ENCODE measurements around the gene PCBP1.
"Not testable (repeated sequence)": the region's sequence is repeated elsewhere in the genome, so short reads cannot be mapped to it uniquely, and the experiment has no call there.

PCBP1 gene

DNA sequence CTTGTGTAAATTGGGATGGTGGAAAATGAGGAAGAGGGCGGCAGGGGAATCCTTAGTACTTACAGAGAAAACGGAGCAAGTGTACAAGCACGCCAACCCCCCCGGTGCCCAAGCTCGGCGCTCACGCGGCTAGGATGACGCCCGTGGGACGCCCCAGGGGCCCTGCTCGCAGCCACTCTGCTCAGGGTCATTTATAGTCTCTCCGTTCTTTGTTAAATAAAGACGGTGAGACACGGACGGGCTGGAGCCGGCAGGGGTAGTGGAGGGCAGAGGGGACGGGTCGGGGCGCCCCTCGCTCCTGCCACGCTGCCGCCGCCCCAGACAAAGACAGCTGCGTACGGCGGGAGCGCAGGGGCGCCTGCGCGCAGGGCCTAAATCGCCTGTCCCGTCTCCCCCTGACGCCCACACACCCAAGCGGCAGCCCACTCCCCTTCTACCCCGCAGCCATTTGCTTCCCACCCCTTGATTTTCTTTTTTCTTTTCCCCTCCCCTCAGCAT, 37.8 kb downstream of the PCBP1 start:
- DNase-seq (ENCODE audit: low read depth in 2 of 2) = peak in 1 of 2 donors; percentile 46

DNA sequence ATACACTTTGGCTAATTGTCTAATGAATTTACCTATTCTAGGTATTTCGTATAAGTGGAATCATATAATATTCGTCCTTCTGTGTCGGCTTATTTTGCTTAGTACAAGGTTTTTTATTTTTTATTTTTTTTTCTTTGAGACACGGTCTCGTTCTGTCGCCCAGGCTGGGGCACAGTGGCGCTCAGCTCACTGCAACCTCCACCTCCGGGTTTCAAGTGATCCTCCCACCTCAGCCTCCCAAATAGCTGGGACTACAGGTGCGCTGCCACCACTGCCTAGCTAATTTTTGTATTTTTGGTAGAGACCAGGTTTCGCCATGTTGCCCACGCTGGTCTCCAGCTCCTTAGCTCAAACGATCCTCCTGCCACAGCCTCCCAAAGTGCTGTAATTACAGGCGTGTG, 38.2 kb downstream of the PCBP1 start:
- DNase-seq (ENCODE audit: low read depth in 2 of 2) = no peak

DNA sequence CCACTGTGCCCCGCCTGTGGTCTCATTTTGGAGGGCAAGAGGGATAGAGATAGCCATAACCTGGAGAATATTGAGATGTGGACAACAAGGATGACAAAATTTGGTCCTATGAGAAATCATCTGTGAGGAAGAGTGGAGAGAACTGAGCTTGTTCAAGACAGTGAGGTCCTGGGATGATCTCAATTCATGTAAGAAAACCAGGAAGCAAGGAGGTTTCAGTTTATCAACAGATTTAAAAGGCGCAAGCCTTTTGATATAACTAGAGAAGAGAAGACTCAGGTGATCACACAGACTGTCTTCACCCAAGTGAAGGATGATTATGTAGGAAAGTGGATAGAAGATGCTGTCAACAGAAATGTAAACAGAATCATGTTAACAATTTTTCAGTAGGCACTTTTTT, 39.1 kb downstream of the PCBP1 start:
- no peak for DNase-seq (ENCODE audit: low read depth in 2 of 2)

DNA sequence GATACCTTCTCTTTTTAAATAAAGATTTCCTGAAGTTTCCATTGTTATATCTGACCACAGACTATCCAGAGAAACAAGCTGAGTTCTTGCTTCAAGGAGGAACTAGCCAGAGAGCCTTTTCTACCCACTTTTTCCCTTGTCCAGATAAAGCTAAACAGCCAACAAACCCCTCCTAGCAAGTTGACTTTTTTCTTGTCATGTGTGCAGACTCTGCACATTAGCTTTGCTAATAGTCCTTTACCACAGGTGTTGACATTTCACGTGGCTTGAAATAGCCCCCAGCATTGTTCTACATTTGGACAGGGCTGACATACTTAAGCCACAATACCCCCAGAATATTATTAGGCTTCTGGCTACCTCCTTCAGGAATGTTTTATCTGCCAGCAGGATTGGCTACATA, 40.7 kb downstream of the PCBP1 start:
- no peak for DNase-seq (ENCODE audit: low read depth in 2 of 2)

DNA sequence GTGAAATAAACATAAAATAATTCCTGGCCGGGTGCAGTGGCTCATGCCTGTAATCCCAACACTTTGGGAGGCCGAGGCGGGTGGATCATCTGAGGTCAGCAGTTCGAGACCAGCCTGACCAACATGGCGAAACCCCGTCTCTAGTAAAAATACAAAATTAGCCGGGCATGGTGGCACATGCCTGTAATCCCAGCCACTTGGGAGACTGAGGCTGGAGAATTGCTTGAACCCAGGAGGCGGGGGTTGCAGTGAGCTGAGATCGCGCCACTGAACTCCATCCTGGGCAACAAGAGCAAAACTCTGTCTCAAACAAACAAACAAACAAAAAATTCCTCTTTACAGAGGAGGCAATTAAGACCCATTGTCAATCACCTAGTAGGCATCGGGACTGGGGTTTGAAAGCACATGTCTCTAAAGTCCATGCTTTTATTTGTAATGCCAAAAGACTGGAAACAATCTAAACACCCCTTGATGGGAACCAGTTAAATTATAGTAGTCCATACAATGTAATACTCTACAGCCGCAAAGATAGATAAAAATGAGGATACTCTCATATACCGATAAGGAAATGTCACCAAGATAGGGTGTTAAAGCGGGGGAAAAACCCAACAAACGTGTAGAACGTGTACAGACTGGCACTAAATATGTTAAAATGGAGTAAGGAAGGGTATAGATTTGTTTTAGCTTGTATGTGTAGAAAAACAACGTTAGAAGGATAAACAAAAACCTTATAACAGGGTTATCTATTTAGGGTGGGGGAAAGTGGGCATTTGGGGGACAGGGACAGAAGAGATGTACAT, 44.3 kb downstream of the PCBP1 start:
- not testable (repeated sequence) for DNase-seq (ENCODE audit: low read depth in 2 of 2)

DNA sequence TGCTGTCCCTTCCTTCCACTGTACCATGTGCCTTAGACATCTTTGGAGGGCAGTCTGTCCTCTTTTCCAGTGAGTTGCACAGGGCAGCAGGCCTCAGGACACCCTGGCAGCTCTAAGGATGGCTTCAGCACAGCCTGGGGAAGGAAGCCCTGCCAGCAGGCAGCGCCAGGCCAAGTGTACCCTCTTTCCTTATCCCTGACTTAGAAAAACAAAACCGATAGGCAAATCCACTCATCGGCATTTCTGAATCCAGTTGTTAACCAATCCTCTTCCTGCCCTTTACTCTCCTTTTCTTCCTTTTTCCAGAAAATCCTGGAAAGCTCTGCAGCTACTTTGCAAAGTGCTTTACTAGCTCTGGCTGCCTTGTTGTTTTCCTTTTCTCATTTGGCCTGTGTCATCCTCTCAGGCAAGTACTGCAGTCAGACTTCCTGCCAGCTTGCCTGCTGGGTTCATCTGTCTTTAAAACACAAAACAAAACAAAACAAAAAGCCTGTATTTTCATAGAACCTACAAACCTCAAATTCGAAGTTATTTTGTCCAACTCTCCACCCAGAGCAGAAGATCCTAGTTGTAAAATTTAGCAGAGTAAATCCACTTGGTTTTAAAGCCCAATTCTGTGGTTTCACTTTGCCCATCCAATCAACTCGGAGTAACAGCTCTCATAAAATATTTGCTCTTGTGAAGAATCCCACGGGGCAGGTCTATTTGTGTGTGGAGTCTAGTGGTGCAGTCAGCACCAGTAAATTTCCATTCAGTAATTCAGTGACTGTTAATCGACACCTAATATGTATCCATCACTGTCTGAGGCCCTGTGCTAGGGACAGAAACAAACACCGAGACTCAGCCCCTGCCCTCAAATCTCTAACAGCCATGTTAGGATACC, 45.2 kb downstream of the PCBP1 start:
- DNase-seq (ENCODE audit: low read depth in 2 of 2) = no peak

DNA sequence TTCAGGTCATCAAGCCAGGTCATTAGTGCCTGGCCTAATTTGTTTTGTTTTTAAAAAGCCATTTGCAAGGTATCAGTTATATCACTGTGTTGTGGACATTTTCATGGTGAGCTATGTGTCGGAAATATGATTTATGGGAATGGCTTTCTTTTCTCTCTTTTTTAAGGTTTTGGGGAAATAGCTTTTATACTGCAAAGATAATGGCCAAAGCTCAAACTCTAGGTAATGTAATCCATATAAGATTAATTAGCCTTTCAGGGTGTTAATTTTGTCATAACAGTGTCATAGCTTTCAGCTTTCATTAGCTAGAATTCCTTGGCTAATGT, 45.8 kb downstream of the PCBP1 start:
- no peak for DNase-seq (ENCODE audit: low read depth in 2 of 2)

DNA sequence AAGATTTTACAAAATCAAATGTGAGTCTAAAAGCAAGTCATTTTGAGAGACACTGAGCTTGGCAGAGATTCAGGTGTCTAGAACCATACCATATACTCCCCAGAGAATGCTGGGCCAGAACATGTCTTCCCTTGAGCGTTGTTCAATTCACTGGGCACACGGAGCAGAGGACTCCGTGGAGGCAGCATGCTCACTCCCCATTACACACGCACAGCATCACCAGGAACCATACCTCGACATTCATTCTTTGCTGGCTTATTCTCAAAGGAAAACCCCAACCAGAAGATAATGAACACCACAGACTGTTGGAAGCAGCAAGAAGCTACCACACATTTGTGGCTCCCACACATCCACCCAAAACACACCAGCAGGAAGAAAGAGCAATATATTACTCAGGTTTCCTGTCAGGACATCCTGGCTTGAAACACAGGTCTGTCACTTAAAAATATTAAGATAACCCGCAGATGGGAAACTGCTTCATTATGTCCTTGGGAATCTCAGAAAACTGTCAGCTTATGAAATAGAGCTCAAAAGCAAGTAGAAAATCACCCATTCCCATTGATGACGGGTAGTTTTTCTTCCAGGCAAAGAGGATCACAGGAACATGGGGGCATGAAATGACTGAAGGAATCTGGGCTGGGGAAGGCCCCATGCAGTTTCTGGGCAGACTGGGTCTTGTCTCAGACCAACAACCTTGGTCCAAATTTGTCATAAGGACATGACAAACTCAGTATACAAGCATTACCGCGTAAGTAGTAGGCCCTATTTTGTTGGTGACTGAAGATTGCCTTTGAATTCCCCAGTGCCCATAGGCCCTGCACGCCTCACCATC, 46.4 kb downstream of the PCBP1 start:
- no peak for DNase-seq (ENCODE audit: low read depth in 2 of 2)

DNA sequence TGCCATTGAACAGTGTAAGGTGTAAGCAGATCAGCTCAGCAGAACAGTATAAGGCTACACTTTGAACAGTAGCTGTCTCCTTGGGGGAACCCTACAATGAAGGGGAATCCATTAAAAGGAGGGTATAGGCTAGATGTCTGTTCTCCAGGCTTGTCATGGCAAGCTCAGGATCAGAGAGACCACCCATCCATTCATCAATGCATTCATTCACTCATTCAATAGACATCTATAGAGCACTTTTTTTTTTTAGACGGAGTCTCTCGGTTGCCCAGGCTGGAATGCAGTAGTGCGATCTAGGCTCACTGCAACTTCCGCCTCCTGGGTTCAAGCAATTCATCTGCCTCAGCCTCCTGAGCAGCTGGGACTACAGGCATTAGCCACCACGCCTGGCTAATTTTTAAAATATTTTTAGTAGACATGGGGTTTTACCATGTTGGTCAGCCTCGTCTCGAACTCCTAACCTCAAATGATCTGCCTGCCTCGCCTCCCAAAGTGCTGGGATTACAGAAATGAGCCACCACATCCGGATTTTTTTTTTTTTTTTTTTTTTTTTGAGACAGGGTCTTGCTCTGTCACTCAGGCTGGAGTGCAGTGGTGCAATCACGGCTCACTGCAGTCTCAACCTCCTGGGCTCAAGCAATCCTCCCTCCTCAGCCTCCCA, 47.2 kb downstream of the PCBP1 start:
- DNase-seq (ENCODE audit: low read depth in 2 of 2) = not testable (repeated sequence)

All from stimulated activated CD8-positive, alpha-beta memory T cell treated with anti-CD3 and anti-CD28 coated beads, Interleukin-15, amount 100 ng/mL, for 48 hours (primary cell).